Thyroid gland (tissue), 4 donors: ENCODE data around the gene PRND.

Experiments
- CTCF ChIP-seq, 6 experiments: fragments of 200-600 bp in 3 of 6; fragments of 450-650 bp in 3 of 6; sonication (generic) in 3 of 6; IDR thresholded peaks; one replicate each; pipeline ENCODE4 v1.5.1; 2016 to 2019; ENCODE audit warnings: antibody characterized with exemption in 6 of 6, mild to moderate bottlenecking in 2 of 6, inconsistent platforms in 1 of 6, moderate library complexity in 1 of 6
- POLR2A ChIP-seq, 2 donors: fragments of 450-650 bp; IDR thresholded peaks; one replicate each; pipeline ENCODE4 v1.6.1; 2017; ENCODE audit warnings: antibody characterized with exemption in 2 of 2, mild to moderate bottlenecking in 2 of 2, moderate library complexity in 1 of 2

- TF ChIP-seq POLR2A (IDR thresholded peaks at IDR 0.05) (no peak), CTCF (IDR thresholded peaks at IDR 0.05) (no peak)
These were observed 43.9 kb upstream of the PRND start for GRCh38 chr20:4677846-4678245.
